ENCODE data around the gene ZNF473. TPM values are rescaled to one million over a fixed set of nuclear protein-coding genes. Genes with fewer than 3 reads are reported as not detected.

The ZNF473 gene
- total and polyA plus RNA-seq, 2 of the 13 experiments (the other 11 are each of a cell fraction or from before 2014, with no cell fraction given) = 5.8 to 11.9 TPM

GRCh38 chr19:50046649-50047503, 21.1 kb downstream of the ZNF473 start (continued):
- TF ChIP-seq SMAD9 (CRISPR knock-in tag; IDR thresholded peaks at IDR 0.05) = no peak
- TF ChIP-seq, protein P1, sequence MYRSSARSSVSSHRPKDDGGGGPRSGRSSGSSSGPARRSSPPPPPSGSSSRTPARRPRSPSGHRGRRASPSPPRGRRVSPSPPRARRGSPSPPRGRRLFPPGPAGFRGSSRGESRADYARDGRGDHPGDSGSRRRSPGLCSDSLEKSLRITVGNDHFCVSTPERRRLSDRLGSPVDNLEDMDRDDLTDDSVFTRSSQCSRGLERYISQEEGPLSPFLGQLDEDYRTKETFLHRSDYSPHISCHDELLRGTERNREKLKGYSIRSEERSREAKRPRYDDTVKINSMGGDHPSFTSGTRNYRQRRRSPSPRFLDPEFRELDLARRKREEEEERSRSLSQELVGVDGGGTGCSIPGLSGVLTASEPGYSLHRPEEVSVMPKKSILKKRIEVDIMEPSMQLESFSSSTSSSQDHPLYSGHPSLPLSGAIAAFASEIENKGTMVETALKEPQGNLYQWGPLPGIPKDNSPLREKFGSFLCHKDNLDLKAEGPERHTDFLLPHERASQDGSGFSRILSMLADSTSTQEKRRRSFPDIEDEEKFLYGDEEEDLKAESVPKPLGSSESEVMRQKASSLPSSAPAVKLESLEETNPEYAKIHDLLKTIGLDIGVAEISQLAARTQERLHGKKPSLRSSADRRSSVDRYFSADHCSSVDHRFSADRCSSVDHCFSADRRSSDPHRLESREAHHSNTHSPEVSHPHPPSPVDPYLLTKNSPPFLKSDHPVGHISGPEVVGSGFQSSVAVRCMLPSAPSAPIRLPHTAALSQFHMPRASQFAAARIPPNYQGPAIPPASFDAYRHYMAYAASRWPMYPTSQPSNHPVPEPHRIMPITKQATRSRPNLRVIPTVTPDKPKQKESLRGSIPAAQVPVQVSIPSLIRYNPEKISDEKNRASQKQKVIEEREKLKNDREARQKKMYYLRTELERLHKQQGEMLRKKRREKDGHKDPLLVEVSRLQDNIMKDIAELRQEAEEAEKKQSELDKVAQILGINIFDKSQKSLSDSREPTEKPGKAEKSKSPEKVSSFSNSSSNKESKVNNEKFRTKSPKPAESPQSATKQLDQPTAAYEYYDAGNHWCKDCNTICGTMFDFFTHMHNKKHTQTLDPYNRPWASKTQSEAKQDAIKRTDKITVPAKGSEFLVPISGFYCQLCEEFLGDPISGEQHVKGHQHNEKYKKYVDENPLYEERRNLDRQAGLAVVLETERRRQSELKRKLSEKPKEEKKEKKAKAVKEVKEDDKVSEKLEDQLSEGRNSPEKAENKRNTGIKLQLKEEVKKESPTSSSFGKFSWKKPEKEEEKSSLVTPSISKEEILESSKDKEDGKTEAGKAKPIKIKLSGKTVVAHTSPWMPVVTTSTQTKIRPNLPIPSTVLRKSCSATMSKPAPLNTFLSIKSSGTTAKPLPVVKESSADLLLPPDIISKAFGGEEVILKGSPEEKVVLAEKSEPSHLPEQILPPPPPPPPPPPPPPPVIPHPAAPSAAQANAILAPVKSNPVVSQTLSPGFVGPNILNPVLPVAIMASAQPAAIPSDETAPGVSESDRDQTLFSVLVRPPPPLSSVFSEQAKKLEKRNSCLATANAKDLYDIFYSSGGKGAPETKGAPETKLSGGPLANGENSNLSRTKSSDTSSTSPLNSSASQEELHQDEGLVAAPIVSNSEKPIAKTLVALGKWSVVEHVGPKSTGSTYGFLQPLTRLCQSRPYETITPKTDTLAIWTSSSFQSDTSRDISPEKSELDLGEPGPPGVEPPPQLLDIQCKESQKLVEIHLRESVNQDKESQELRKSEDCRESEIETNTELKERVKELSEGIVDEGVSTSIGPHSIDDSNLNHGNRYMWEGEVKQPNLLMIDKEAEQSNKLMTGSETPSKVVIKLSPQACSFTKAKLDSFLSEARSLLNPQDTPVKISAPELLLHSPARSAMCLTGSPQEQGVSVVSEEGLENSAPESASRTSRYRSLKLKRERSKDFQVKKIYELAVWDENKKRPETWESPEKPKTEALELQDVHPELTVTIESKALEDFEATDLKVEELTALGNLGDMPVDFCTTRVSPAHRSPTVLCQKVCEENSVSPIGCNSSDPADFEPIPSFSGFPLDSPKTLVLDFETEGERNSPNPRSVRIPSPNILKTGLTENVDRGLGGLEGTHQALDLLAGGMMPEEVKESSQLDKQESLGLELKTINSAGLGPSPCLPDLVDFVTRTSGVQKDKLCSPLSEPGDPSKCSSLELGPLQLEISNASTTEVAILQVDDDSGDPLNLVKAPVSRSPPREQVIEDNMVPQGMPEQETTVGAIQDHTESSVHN (CRISPR knock-in tag; IDR thresholded peaks at IDR 0.05) = no peak
- 0 out of 2 replicates have a peak, but pooled peaks have one; percentile 43 for TF ChIP-seq IRF2 (CRISPR knock-in tag; IDR thresholded peaks at IDR 0.05)
- TF ChIP-seq SNAPC2 (CRISPR knock-in tag; IDR thresholded peaks at IDR 0.05) = no peak
- no peak for TF ChIP-seq ZZZ3 (CRISPR knock-in tag; IDR thresholded peaks at IDR 0.05; ENCODE audit: borderline replicate concordance)
- TF ChIP-seq ZBTB7A (CRISPR knock-in tag; IDR thresholded peaks at IDR 0.05) = no peak
- TF ChIP-seq, protein P2, sequence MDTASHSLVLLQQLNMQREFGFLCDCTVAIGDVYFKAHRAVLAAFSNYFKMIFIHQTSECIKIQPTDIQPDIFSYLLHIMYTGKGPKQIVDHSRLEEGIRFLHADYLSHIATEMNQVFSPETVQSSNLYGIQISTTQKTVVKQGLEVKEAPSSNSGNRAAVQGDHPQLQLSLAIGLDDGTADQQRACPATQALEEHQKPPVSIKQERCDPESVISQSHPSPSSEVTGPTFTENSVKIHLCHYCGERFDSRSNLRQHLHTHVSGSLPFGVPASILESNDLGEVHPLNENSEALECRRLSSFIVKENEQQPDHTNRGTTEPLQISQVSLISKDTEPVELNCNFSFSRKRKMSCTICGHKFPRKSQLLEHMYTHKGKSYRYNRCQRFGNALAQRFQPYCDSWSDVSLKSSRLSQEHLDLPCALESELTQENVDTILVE (CRISPR knock-in tag; IDR thresholded peaks at IDR 0.05) = no peak
- TF ChIP-seq TCF7L2 (IDR thresholded peaks at IDR 0.05; ENCODE audit: low read depth, low read length) = no peak
- TF ChIP-seq TRIM24 (CRISPR knock-in tag; IDR thresholded peaks at IDR 0.05) = no peak
- peak; percentile 46; the same call in 1 of the 2 replicates for TF ChIP-seq FOXK1 (CRISPR knock-in tag; IDR thresholded peaks at IDR 0.05; ENCODE audit: borderline replicate concordance, low read depth)
- TF ChIP-seq ZNF275 (CRISPR knock-in tag; IDR thresholded peaks at IDR 0.05; ENCODE audit: borderline replicate concordance) = no peak
- no peak for TF ChIP-seq TBX2 (CRISPR knock-in tag; IDR thresholded peaks at IDR 0.05; ENCODE audit: borderline replicate concordance)
- TF ChIP-seq ZNF615 (CRISPR knock-in tag; IDR thresholded peaks at IDR 0.05; ENCODE audit: borderline replicate concordance) = no peak
- no peak for TF ChIP-seq CENPT (CRISPR knock-in tag; IDR thresholded peaks at IDR 0.05; ENCODE audit: low read depth)
- TF ChIP-seq FOSL2 (CRISPR knock-in tag; IDR thresholded peaks at IDR 0.05) = 0 out of 2 replicates have a peak, but pooled peaks have one; percentile 10
- no peak for TF ChIP-seq SOX13 (IDR thresholded peaks at IDR 0.05)
- peak in 1 of 2 experiments; percentile 7; a peak in 1 of 4 replicates for TF ChIP-seq SOX13 (CRISPR knock-in tag; conservative IDR thresholded peaks at IDR 0.05 in 1 of 2, IDR thresholded peaks at IDR 0.05 in 1 of 2)
